OCI-LY1 (cell line): Measurements from ENCODE around the gene CUX1.

Experiments
- H2AFZ ChIP-seq: fragments of 200-600 bp; sonication (generic), shearing (Covaris generic); 2 replicates; pipeline ENCODE4 v1.6.0; 2014; ENCODE audit warnings: antibody characterized with exemption, mild to moderate bottlenecking, low read length
- H3F3A ChIP-seq: fragments of 200-600 bp; sonication (generic), shearing (Covaris generic); 2 replicates; pipeline ENCODE4 v1.6.0; 2014; ENCODE audit warnings: mild to moderate bottlenecking, antibody characterized with exemption, low read length, moderate library complexity; ENCODE audit not compliant: insufficient read depth
- H3K27ac ChIP-seq: fragments of 200-600 bp; sonication (generic); 2 replicates; pipeline ENCODE4 v1.5.1; 2014; ENCODE audit warnings: low read length, mixed run types, mild to moderate bottlenecking, low read depth; ENCODE audit not compliant: poor library complexity, severe bottlenecking
- H3K27me3 ChIP-seq: fragments of 200-600 bp; sonication (generic); 2 replicates; pipeline ENCODE4 v1.6.0; 2014; ENCODE audit warnings: antibody characterized with exemption, mild to moderate bottlenecking, low read length, moderate library complexity; ENCODE audit not compliant: insufficient read depth
- H3K36me3 ChIP-seq: fragments of 200-600 bp; sonication (generic); 2 replicates; pipeline ENCODE4 v1.6.1; 2014; ENCODE audit warnings: mild to moderate bottlenecking, antibody characterized with exemption, low read length, moderate library complexity, mixed read lengths; ENCODE audit not compliant: insufficient read depth
- H3K4me1 ChIP-seq: fragments of 200-600 bp; sonication (generic); 2 replicates; pipeline ENCODE4 v1.5.1; 2014; ENCODE audit warnings: mild to moderate bottlenecking, low read length, moderate library complexity; ENCODE audit not compliant: insufficient read depth, severe bottlenecking
- H3K4me2 ChIP-seq: fragments of 200-600 bp; sonication (generic), shearing (Covaris generic); 2 replicates; pipeline ENCODE4 v1.6.1; 2014; ENCODE audit warnings: low read length
- H3K4me3 ChIP-seq: fragments of 200-600 bp; sonication (generic); 2 replicates; pipeline ENCODE4 v1.5.1; 2014; ENCODE audit warnings: low read length, low read depth, mild to moderate bottlenecking, mixed read lengths; ENCODE audit not compliant: poor library complexity, severe bottlenecking
- H3K79me2 ChIP-seq: fragments of 200-600 bp; shearing (Covaris generic); 2 replicates; pipeline ENCODE4 v1.6.1; 2016; ENCODE audit warnings: mixed run types, low read length, mixed read lengths; ENCODE audit not compliant: insufficient read depth
- H3K9ac ChIP-seq: fragments of 200-600 bp; sonication (generic), shearing (Covaris generic); 2 replicates; pipeline ENCODE4 v1.6.1; 2014; ENCODE audit warnings: mild to moderate bottlenecking, low read length, mixed read lengths
- H3K9me2 ChIP-seq: fragments of 200-600 bp; sonication (generic), shearing (Covaris generic); 2 replicates; pipeline ENCODE4 v1.6.1; 2014; ENCODE audit warnings: low read depth, mild to moderate bottlenecking, low read length, mixed read lengths
- H3K9me3 ChIP-seq: fragments of 200-600 bp; shearing (Covaris generic); 2 replicates; pipeline ENCODE4 v1.6.1; 2014; ENCODE audit warnings: low read length, mixed read lengths
- H4K20me1 ChIP-seq: fragments of 200-600 bp; sonication (generic), shearing (Covaris generic); 2 replicates; pipeline ENCODE4 v1.6.0; 2016; ENCODE audit warnings: mild to moderate bottlenecking, low read length; ENCODE audit not compliant: insufficient read depth
- CTCF ChIP-seq: fragments of 200-600 bp; sonication (generic), shearing (Covaris generic); IDR thresholded peaks from 2 replicates; pipeline ENCODE4 v1.5.1; 2017; ENCODE audit warnings: mild to moderate bottlenecking, antibody characterized with exemption, low read length, moderate library complexity, mixed read lengths
- EZH2 ChIP-seq: fragments of 200-600 bp; sonication (generic), shearing (Covaris generic); IDR thresholded peaks from 2 replicates; pipeline ENCODE4 v1.8.0; 2017; ENCODE audit warnings: borderline replicate concordance, mixed run types, mild to moderate bottlenecking, antibody characterized with exemption, low read length, moderate library complexity, mixed read lengths

CUX1 gene

GRCh38 chr7:102205915-102206314 is 388.5 kb downstream of the CUX1 start:
- peaks cover 100% of the 10 kb centered on the region for H3K36me3 ChIP-seq
- H3K27me3 ChIP-seq, result no peaks in the 10 kb centered on the region
- H2AFZ ChIP-seq, result no peak overlapping the region
- H3K79me2 ChIP-seq, result no peaks in the 10 kb centered on the region
- H3K4me3 ChIP-seq, result no peak overlapping the region
- H3K27ac ChIP-seq, result no peak overlapping the region
- no peaks in the 10 kb centered on the region for H3K9me2 ChIP-seq
- TF ChIP-seq EZH2 (no peak), CTCF (no peak)
- H4K20me1 ChIP-seq, result no peaks in the 10 kb centered on the region
- H3F3A ChIP-seq, result no peaks in the 10 kb centered on the region
- no peaks in the 10 kb centered on the region for H3K9me3 ChIP-seq
- no peak overlapping the region for H3K4me2 ChIP-seq
- no peak overlapping the region for H3K9ac ChIP-seq
- no peaks in the 10 kb centered on the region for H3K4me1 ChIP-seq

- Histone ChIP-seq H3K9ac (no peak overlapping the region), H3K27me3 (no peaks in the 10 kb centered on the region), H3K9me3 (no peaks in the 10 kb centered on the region), H3K27ac (no peak overlapping the region), H3F3A (no peaks in the 10 kb centered on the region), H3K79me2 (no peaks in the 10 kb centered on the region), H3K4me1 (no peaks in the 10 kb centered on the region), H3K9me2 (no peaks in the 10 kb centered on the region), H3K36me3 (peaks cover 99% of the 10 kb centered on the region), H2AFZ (no peak overlapping the region), H4K20me1 (no peaks in the 10 kb centered on the region), H3K4me2 (no peak overlapping the region), H3K4me3 (no peak overlapping the region)
- TF ChIP-seq CTCF (no peak), EZH2 (no peak)
Observed at GRCh38 chr7:102208826-102209225, 391.4 kb downstream of the CUX1 start.

GRCh38 chr7:102210787-102211186 is 393.4 kb downstream of the CUX1 start:
- peaks cover 98% of the 10 kb centered on the region for H3K36me3 ChIP-seq
- no peak overlapping the region for H3K27ac ChIP-seq
- H4K20me1 ChIP-seq, result no peaks in the 10 kb centered on the region
- H3K4me2 ChIP-seq, result no peak overlapping the region
- H3F3A ChIP-seq, result no peaks in the 10 kb centered on the region
- H3K4me3 ChIP-seq, result no peak overlapping the region
- no peaks in the 10 kb centered on the region for H3K9me2 ChIP-seq
- H3K4me1 ChIP-seq, result no peaks in the 10 kb centered on the region
- H2AFZ ChIP-seq, result no peak overlapping the region
- no peaks in the 10 kb centered on the region for H3K9me3 ChIP-seq
- no peaks in the 10 kb centered on the region for H3K79me2 ChIP-seq
- TF ChIP-seq CTCF, result no peak
- no peak for TF ChIP-seq EZH2
- no peaks in the 10 kb centered on the region for H3K27me3 ChIP-seq
- no peak overlapping the region for H3K9ac ChIP-seq
